Right renal pelvis (tissue), 4 donors: Measurements from ENCODE around the gene OR10D3. TPM values are rescaled to one million over a fixed set of nuclear protein-coding genes. Genes with fewer than 3 reads are reported as not detected.
A peak's percentile ranks its signal among the peaks of the same experiment; 100 is the strongest.
"Not testable (repeated sequence)": the region's sequence is repeated elsewhere in the genome, so short reads cannot be mapped to it uniquely, and the experiment has no call there.

Experiments used
- DNase-seq, 4 donors: peaks; one replicate each; pipeline ENCODE4 v3.0.0-alpha.2; 2013; ENCODE audit warnings: low read depth in 4 of 4, low spot score in 3 of 4, missing footprints in 1 of 4
- polyA plus RNA-seq, 4 donors: library from polyadenylated mRNA; unstranded; fragments of 120-200 nt; gene quantifications; one replicate each; pipeline ENCODE4 v1.2.1, GENCODE V29; 2013; ENCODE audit not compliant: insufficient read length in 4 of 4

Gene OR10D3
- not detected for polyA plus RNA-seq

GRCh38 chr11:124183068-124183467 is at the start of gene OR10D3:
OR10D3 (plus strand) TSS chr11:124183345; CDS start chr11:124185270, 1,925 bp downstream.
- DNase-seq, result no peak

GRCh38 chr11:124143034-124143433 is 40.1 kb upstream of the OR10D3 start:
- DNase-seq, result no peak

GRCh38 chr11:124147951-124148350 is 35.2 kb upstream of the OR10D3 start:
- DNase-seq, result no peak

- no peak for DNase-seq
These were observed 32.5 kb upstream of the OR10D3 start for GRCh38 chr11:124150684-124151083.

- DNase-seq, result no peak
These were observed 30.3 kb upstream of the OR10D3 start for GRCh38 chr11:124152770-124153407.

GRCh38 chr11:124153821-124154220 is 29.3 kb upstream of the OR10D3 start:
- no peak for DNase-seq

- DNase-seq, result no peak
These were observed 23.7 kb upstream of the OR10D3 start for GRCh38 chr11:124159481-124159880.

- DNase-seq, result no peak
These were observed 22.2 kb upstream of the OR10D3 start for GRCh38 chr11:124160986-124161385.

GRCh38 chr11:124167826-124168231 is 15.3 kb upstream of the OR10D3 start:
- DNase-seq, result no peak

- no peak for DNase-seq
These were observed 14.3 kb upstream of the OR10D3 start for GRCh38 chr11:124168796-124169195.

GRCh38 chr11:124170315-124170714 is 12.8 kb upstream of the OR10D3 start:
- not testable (repeated sequence) for DNase-seq

GRCh38 chr11:124170801-124171586 is 12.2 kb upstream of the OR10D3 start:
- DNase-seq, result no peak

GRCh38 chr11:124172101-124172500 is 11.0 kb upstream of the OR10D3 start:
- no peak for DNase-seq

GRCh38 chr11:124172599-124172998 is 10.5 kb upstream of the OR10D3 start:
- DNase-seq, result no peak

- DNase-seq, result peak in 2 of 4 donors; percentile 5 to 20
These were observed 9.1 kb upstream of the OR10D3 start for GRCh38 chr11:124174001-124174583.

GRCh38 chr11:124176925-124177715 is 6.0 kb upstream of the OR10D3 start:
- DNase-seq, result no peak

- no peak for DNase-seq
These were observed 3.8 kb upstream of the OR10D3 start for GRCh38 chr11:124179310-124179709.

- peak; percentile 7 to 10 (median 8) for DNase-seq
These were observed 7.4 kb downstream of the OR10D3 start for GRCh38 chr11:124190298-124191139.

- DNase-seq, result no peak
These were observed 10.3 kb downstream of the OR10D3 start for GRCh38 chr11:124193221-124194010.
